Endothelial cell of umbilical vein (primary cell): ENCODE measurements around the gene NR1H2. TPM values are rescaled to one million over a fixed set of nuclear protein-coding genes. Genes with fewer than 3 reads are reported as not detected.

Source experiments
- BruUV-seq: library from RNA; stranded (reverse); fragments of 400-500 nt; replicated peaks from 2 replicates; lab custom pipeline; 2021; lab: Mats Ljungman, UMichigan
- CTCF ChIA-PET: fragments of 300-600, 350-600 bp; sonication (Branson Sonifier 250); formaldehyde crosslinking; loops from one replicate; lab custom pipeline; 2021; ENCODE audit warnings: antibody characterized with exemption, inconsistent platforms; lab: Charles Lee
- POLR2A ChIA-PET: fragments of 300-600, 350-600 bp; sonication (Branson Sonifier 250); formaldehyde crosslinking; loops from one replicate; lab custom pipeline; 2021; ENCODE audit warnings: antibody characterized with exemption, inconsistent platforms; lab: Charles Lee
- DNase-seq: peaks from one replicate; pipeline ENCODE4 v3.0.0-alpha.2; 2011; ENCODE audit warnings: low read depth, low spot score
- FAIRE-seq: peaks from 2 replicates; lab custom pipeline; 2011; peaks lifted over from hg19 to GRCh38; lab: Jason Lieb, UNC
- H2AFZ ChIP-seq: 2 replicates; pipeline ENCODE4 v1.6.0; 2012; ENCODE audit warnings: low read depth, low read length, control low read depth, inconsistent platforms
- H3K27ac ChIP-seq: 2 replicates; pipeline ENCODE4 v1.5.1; 2011; ENCODE audit warnings: low read depth, mild to moderate bottlenecking, control low read depth, low read length, moderate library complexity; ENCODE audit not compliant: insufficient read depth
- H3K27me3 ChIP-seq, 2 experiments: 2 replicates each; pipeline versions ENCODE4 v1.6.0 to v1.6.1; 2011; ENCODE audit warnings: low read length in 2 of 2, mixed read lengths in 1 of 2; ENCODE audit not compliant: control insufficient read depth in 2 of 2, insufficient read depth in 2 of 2
- H3K36me3 ChIP-seq, 2 experiments: 2 replicates in 1 of 2; 3 replicates in 1 of 2; pipeline ENCODE4 v1.5.1; 2011; ENCODE audit warnings: low read length in 2 of 2, mild to moderate bottlenecking in 1 of 2, moderate library complexity in 1 of 2; ENCODE audit not compliant: control insufficient read depth in 2 of 2, insufficient read depth in 2 of 2; ENCODE audit errors: extremely low read depth in 1 of 2
- H3K4me1 ChIP-seq: 3 replicates; pipeline ENCODE4 v1.5.1; 2011; ENCODE audit warnings: mild to moderate bottlenecking, low read length; ENCODE audit not compliant: control insufficient read depth, insufficient read depth; ENCODE audit errors: extremely low read depth
- H3K4me2 ChIP-seq: 2 replicates; pipeline ENCODE4 v1.6.1; 2011; ENCODE audit warnings: low read length, control low read depth, mixed read lengths; ENCODE audit not compliant: insufficient read depth
- H3K4me3 ChIP-seq, 3 experiments: fragments of 200-600 bp in 1 of 3; sonication (generic), shearing (Covaris generic) in 1 of 3; replicated peaks in 1 of 3; 2 replicates each; pipeline ENCODE4 v1.5.1; 2011 to 2016; ENCODE audit warnings: control low read depth in 3 of 3, low read length in 3 of 3, mild to moderate bottlenecking in 2 of 3, inconsistent platforms in 1 of 3, low read depth in 1 of 3, moderate library complexity in 1 of 3; ENCODE audit not compliant: insufficient read depth in 1 of 3
- H3K79me2 ChIP-seq: 2 replicates; pipeline ENCODE4 v1.6.0; 2012; ENCODE audit warnings: low read length, inconsistent platforms; ENCODE audit not compliant: control insufficient read depth, insufficient read depth
- H3K9ac ChIP-seq: replicated peaks from 2 replicates; pipeline ENCODE3; 2011; ENCODE audit warnings: low read length, control low read depth; ENCODE audit not compliant: insufficient read depth; ENCODE audit errors: extremely low read depth
- H3K9me1 ChIP-seq: replicated peaks from 3 replicates; pipeline ENCODE4 v1.6.0; 2011; ENCODE audit warnings: mild to moderate bottlenecking, low read length; ENCODE audit not compliant: control insufficient read depth, insufficient read depth; ENCODE audit errors: extremely low read depth
- H3K9me3 ChIP-seq: replicated peaks from 2 replicates; pipeline ENCODE4 v1.5.1; 2012; ENCODE audit warnings: low read length, inconsistent platforms; ENCODE audit not compliant: control insufficient read depth, insufficient read depth
- H4K20me1 ChIP-seq: replicated peaks from 2 replicates; pipeline ENCODE3; 2011; ENCODE audit warnings: mild to moderate bottlenecking, low read length; ENCODE audit not compliant: control insufficient read depth, insufficient read depth; ENCODE audit errors: extremely low read depth
- EZH2 ChIP-seq: IDR thresholded peaks from 2 replicates; pipeline ENCODE4 v1.6.1; 2012; ENCODE audit warnings: borderline replicate concordance, low read depth, mild to moderate bottlenecking, moderate library complexity, low read length, inconsistent platforms; ENCODE audit not compliant: severe bottlenecking
- FOS ChIP-seq: IDR thresholded peaks from 2 replicates; pipeline ENCODE4 v1.6.1; 2011; ENCODE audit warnings: mild to moderate bottlenecking, low read length, moderate library complexity, borderline replicate concordance; ENCODE audit not compliant: insufficient read depth
- GATA2 ChIP-seq: IDR thresholded peaks from 2 replicates; pipeline ENCODE4 v1.7.0; 2011; ENCODE audit warnings: low read depth, mild to moderate bottlenecking, moderate library complexity, mixed read lengths, low read length; ENCODE audit not compliant: insufficient read length, insufficient read depth
- JUN ChIP-seq: IDR thresholded peaks from 2 replicates; pipeline ENCODE4 v1.6.1; 2011; ENCODE audit warnings: borderline replicate concordance, low read depth; ENCODE audit not compliant: insufficient read length, insufficient read depth
- MYC ChIP-seq: IDR thresholded peaks from one replicate; pipeline ENCODE4 v1.6.1; 2011; ENCODE audit warnings: mild to moderate bottlenecking, low read depth, low read length
- POLR2A ChIP-seq: IDR thresholded peaks from 2 replicates; pipeline ENCODE4 v1.6.1; 2012; ENCODE audit warnings: low read depth, mild to moderate bottlenecking, control low read depth, low read length
- POLR2AphosphoS5 ChIP-seq: IDR thresholded peaks from 2 replicates; pipeline ENCODE4 v1.6.1; 2012; ENCODE audit warnings: low read depth, mild to moderate bottlenecking, control low read depth, low read length, moderate library complexity; ENCODE audit not compliant: insufficient read depth
- dilution Hi-C: fragments of 300-500 bp; cut with MboI; formaldehyde crosslinking; loops from one replicate; pipeline ENCODE4 v1.15.0; 2019; ENCODE audit warnings: low sequenced_read_pairs; ENCODE audit not compliant: extremely low pct_ligation_motif_present
- intact Hi-C: fragments of 100-400 bp; cut with micrococcal nuclease; formaldehyde crosslinking; loops from one replicate; pipeline ENCODE4 v1.10.0; 2022
- polyA plus RNA-seq, 4 experiments: library from polyadenylated mRNA; depleted of rRNA in 3 of 4; stranded (reverse) in 3 of 4; unstranded in 1 of 4; fragments of >200 nt; gene quantifications; 2 replicates each; pipeline versions ENCODE4 v1.2.1 to v1.2.3, GENCODE V29; 2011 to 2012; ENCODE audit warnings: missing spikeins in 1 of 4
- total RNA-seq: library from RNA; stranded (reverse); gene quantifications from 2 replicates; pipeline ENCODE4 v1.2.3, GENCODE V29; 2021
- TF ChIP-seq, protein P1 (sequence below): IDR thresholded peaks from 2 replicates; pipeline ENCODE4 v1.6.1; 2011; ENCODE audit not compliant: insufficient read depth, insufficient read length
- TF ChIP-seq, protein P2 (sequence below), 2 donors: IDR thresholded peaks; 1 replicate in 1 of 2; 2 replicates in 1 of 2; pipeline ENCODE4 v1.5.1; 2011; ENCODE audit warnings: low read length in 2 of 2, mild to moderate bottlenecking in 2 of 2, moderate library complexity in 2 of 2, control low read depth in 1 of 2, inconsistent platforms in 1 of 2, low read depth in 1 of 2; ENCODE audit not compliant: insufficient read depth in 1 of 2; ENCODE audit errors: extremely low read depth in 1 of 2

Gene NR1H2
- total and polyA plus RNA-seq, 2 donors (not counting 3 experiments of a cell fraction or from before 2014, with no cell fraction given) = 46.7 to 48.4 TPM

DNA sequence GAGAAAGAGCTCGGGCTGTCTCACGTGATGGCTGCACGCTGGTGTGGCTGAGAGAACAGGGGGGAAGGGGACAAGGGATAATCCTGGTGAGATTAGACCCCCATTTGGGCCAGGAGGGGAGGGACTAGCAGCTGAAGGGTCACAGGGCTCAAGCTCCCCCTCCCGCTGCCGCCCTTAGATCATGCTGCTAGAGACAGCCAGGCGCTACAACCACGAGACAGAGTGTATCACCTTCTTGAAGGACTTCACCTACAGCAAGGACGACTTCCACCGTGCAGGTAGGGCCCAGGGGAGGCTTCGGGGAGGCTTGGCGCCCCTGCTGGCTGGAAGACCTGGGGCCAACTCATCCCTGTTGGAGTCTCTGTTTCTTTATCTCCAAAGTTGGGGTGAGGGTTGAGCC, 3.3 kb downstream of the NR1H2 start:
- Histone ChIP-seq H3K9me3 (no peaks in the 10 kb centered on the region), H2AFZ (no peak overlapping the region), H3K4me3 (no peak overlapping the region), H3K79me2 (peaks cover 3% of the 10 kb centered on the region), H3K4me2 (no peak overlapping the region), H3K27ac (no peak overlapping the region), H3K4me1 (peaks cover 11% of the 10 kb centered on the region), H3K9ac (no peak overlapping the region), H4K20me1 (no peaks in the 10 kb centered on the region), H3K9me1 (no peaks in the 10 kb centered on the region), H3K27me3 (no peaks in the 10 kb centered on the region), H3K36me3 (peaks cover 6 to 36% of the 10 kb centered on the region in 2 experiments)
- DNase-seq (no peak), FAIRE-seq (no peak)
- POLR2A ChIA-PET = no interaction called here
- dilution Hi-C loops (no loop called here), intact Hi-C loops (no loop called here)
- BruUV-seq = no TSS peak
- CTCF ChIA-PET = interaction anchor here (0.9 kb wide), 1 partner anchor 51 kb away, joined by 3 read pairs; the partner anchor contains the start of gene KCNC3
- TF ChIP-seq JUN (no peak), POLR2AphosphoS5 (no peak), GATA2 (no peak), EZH2 (no peak), MYC (no peak), FOS (no peak), POLR2A (no peak)
- TF ChIP-seq, protein P1, sequence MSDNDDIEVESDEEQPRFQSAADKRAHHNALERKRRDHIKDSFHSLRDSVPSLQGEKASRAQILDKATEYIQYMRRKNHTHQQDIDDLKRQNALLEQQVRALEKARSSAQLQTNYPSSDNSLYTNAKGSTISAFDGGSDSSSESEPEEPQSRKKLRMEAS = no peak
- TF ChIP-seq, protein P2, sequence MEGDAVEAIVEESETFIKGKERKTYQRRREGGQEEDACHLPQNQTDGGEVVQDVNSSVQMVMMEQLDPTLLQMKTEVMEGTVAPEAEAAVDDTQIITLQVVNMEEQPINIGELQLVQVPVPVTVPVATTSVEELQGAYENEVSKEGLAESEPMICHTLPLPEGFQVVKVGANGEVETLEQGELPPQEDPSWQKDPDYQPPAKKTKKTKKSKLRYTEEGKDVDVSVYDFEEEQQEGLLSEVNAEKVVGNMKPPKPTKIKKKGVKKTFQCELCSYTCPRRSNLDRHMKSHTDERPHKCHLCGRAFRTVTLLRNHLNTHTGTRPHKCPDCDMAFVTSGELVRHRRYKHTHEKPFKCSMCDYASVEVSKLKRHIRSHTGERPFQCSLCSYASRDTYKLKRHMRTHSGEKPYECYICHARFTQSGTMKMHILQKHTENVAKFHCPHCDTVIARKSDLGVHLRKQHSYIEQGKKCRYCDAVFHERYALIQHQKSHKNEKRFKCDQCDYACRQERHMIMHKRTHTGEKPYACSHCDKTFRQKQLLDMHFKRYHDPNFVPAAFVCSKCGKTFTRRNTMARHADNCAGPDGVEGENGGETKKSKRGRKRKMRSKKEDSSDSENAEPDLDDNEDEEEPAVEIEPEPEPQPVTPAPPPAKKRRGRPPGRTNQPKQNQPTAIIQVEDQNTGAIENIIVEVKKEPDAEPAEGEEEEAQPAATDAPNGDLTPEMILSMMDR (IDR thresholded peaks at IDR 0.05; ENCODE audit: extremely low read depth in 1 of 2, insufficient read depth in 1 of 2, low read depth in 1 of 2, low read length in 2 of 2) = no peak
